Gastroesophageal sphincter (tissue), 3 donors: ENCODE measurements around the gene SYK.

Source experiments
- CTCF ChIP-seq, 4 experiments: fragments of 200-600 bp in 2 of 4; fragments of 450-650 bp in 2 of 4; sonication (generic) in 1 of 4; IDR thresholded peaks; one replicate each; pipeline ENCODE4 v1.5.1; 2017 to 2019; ENCODE audit warnings: antibody characterized with exemption in 4 of 4, mild to moderate bottlenecking in 2 of 4, moderate library complexity in 2 of 4
- POLR2AphosphoS5 ChIP-seq: sonication (generic); formaldehyde crosslinking; IDR thresholded peaks from one replicate; pipeline ENCODE4 v1.6.1; 2017; ENCODE audit warnings: antibody characterized with exemption

- no peak for TF ChIP-seq POLR2AphosphoS5
- no peak for TF ChIP-seq CTCF (IDR thresholded peaks at IDR 0.05)
Measured at GRCh38 chr9:90801973-90802322, 329 bp downstream of the SYK start.
